ENCODE data around the gene BOK. TPM values are rescaled to one million over a fixed set of nuclear protein-coding genes. Genes with fewer than 3 reads are reported as not detected.

BOK gene
- total RNA-seq, 2 donors from 2014 or later, result 11.2 to 25.7 TPM

- H3K4me3 ChIP-seq, result no peak overlapping the region
- peaks cover 0 to 4% of the 10 kb centered on the region in 2 donors for H3K4me1 ChIP-seq
- TF ChIP-seq CTCF (IDR thresholded peaks at IDR 0.05), result no peak
- H3K36me3 ChIP-seq, result no peaks in the 10 kb centered on the region
- H3K27ac ChIP-seq, result no peak overlapping the region
- H3K27me3 ChIP-seq, result no peaks in the 10 kb centered on the region
- DNase-seq (ENCODE audit: low spot score), result no peak
- peaks cover 0 to 19% of the 10 kb centered on the region in 2 donors for H3K9me3 ChIP-seq
Measured at GRCh38 chr2:241553512-241553830, 5.1 kb upstream of the BOK start.

- no peak overlapping the region for H3K27ac ChIP-seq
- no peak for DNase-seq (ENCODE audit: low spot score)
Measured at GRCh38 chr2:241553981-241554380, 4.6 kb upstream of the BOK start.

DNA sequence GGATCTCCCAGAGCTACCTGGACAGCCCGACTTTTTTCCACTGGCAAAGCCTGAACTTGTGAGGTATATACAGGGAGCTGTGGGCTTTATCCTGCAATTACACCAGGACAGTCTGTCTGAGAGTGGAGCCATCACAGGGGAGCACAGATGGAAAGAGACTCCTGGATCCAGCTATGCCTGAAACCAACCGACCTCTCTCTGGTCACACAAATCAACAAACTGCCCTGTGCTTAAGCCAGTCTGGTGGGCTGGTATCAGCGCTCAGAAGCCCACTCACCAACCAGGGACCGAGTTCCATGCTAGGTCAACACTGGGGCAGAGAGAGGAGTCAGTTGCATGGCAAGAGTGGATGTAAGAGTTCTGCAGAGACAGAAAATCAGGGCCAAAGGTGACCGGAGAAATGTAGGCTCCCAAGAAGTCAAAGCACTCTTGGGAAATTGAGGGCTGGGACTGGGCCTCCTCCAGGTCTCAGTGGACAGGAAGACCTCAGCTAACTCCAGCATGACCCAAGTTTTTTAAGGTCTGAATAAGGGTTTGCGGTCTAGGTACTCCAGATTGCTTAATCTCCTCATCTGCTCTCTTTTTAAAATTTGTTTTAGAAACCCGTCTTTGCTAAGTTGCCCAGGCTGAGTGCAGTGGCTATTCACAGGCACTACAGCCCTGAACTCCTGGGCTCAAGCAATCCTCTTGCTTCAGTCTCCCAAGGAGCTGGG is 3.8 kb upstream of the BOK start:
- Histone ChIP-seq H3K4me3 (no peak overlapping the region), H3K9me3 (peaks cover 0 to 19% of the 10 kb centered on the region in 2 donors), H3K4me1 (peaks cover 0 to 11% of the 10 kb centered on the region in 2 donors), H3K27me3 (no peaks in the 10 kb centered on the region), H3K36me3 (no peaks in the 10 kb centered on the region), H3K27ac (no peak overlapping the region)
- no peak for DNase-seq (ENCODE audit: low spot score)
- TF ChIP-seq CTCF (IDR thresholded peaks at IDR 0.05), result no peak

More at GRCh38 chr2:241553981-241554380, 4.6 kb upstream of the BOK start:
- TF ChIP-seq CTCF (IDR thresholded peaks at IDR 0.05), result no peak
- H3K27me3 ChIP-seq, result no peaks in the 10 kb centered on the region
- peaks cover 0 to 19% of the 10 kb centered on the region in 2 donors for H3K9me3 ChIP-seq
- H3K36me3 ChIP-seq, result no peaks in the 10 kb centered on the region
- no peak overlapping the region for H3K4me3 ChIP-seq
- H3K4me1 ChIP-seq, result peaks cover 0 to 5% of the 10 kb centered on the region in 2 donors

- H3K4me1 ChIP-seq, result peaks cover 0 to 20% of the 10 kb centered on the region in 2 donors
- peaks cover 0 to 19% of the 10 kb centered on the region in 2 donors for H3K9me3 ChIP-seq
- H3K36me3 ChIP-seq, result no peaks in the 10 kb centered on the region
- no peak overlapping the region for H3K27ac ChIP-seq
- no peak for TF ChIP-seq CTCF (IDR thresholded peaks at IDR 0.05)
- no peaks in the 10 kb centered on the region for H3K27me3 ChIP-seq
- no peak overlapping the region for H3K4me3 ChIP-seq
- no peak for DNase-seq (ENCODE audit: low spot score)
Measured at GRCh38 chr2:241555711-241556110, 2.8 kb upstream of the BOK start.

- Histone ChIP-seq H3K9me3 (peaks cover 0 to 19% of the 10 kb centered on the region in 2 donors), H3K4me1 (peaks cover 0 to 28% of the 10 kb centered on the region in 2 donors), H3K4me3 (no peak overlapping the region), H3K36me3 (no peaks in the 10 kb centered on the region), H3K27ac (no peak overlapping the region), H3K27me3 (no peaks in the 10 kb centered on the region)
- no peak for TF ChIP-seq CTCF (IDR thresholded peaks at IDR 0.05)
- DNase-seq (ENCODE audit: low spot score), result no peak
Measured at GRCh38 chr2:241556746-241557145, 1.8 kb upstream of the BOK start.

All from right atrium auricular region (tissue), 2 donors.